Activated naive CD4-positive, alpha-beta T cell treated with anti-CD3 and anti-CD28 coated beads, Interleukin-2, amount 10 ng/mL, durations not matched to agents 7 days and 5 days (primary cell): ENCODE results near the gene EPHA8.

ENCODE experiments used
- CTCF ChIA-PET: fragments of 350-600 bp; sonication (Branson Sonifier 250); formaldehyde crosslinking; loops from one replicate; lab custom pipeline; 2021; ENCODE audit warnings: antibody characterized with exemption; lab: Charles Lee
- DNase-seq: peaks from one replicate; pipeline ENCODE4 v3.0.0-alpha.2; 2020
- H3K27ac Mint-ChIP-seq: one replicate; pipeline ENCODE4 v1.8.0; 2021; ENCODE audit warnings: mild to moderate bottlenecking, moderate library complexity, mixed read lengths
- H3K27me3 Mint-ChIP-seq: one replicate; pipeline ENCODE4 v1.8.0; 2021; ENCODE audit warnings: mild to moderate bottlenecking, mixed read lengths
- H3K36me3 Mint-ChIP-seq: one replicate; pipeline ENCODE4 v1.8.0; 2021; ENCODE audit warnings: mixed read lengths
- H3K4me1 Mint-ChIP-seq: one replicate; pipeline ENCODE4 v1.8.0; 2021; ENCODE audit warnings: mixed read lengths
- H3K4me3 Mint-ChIP-seq: one replicate; pipeline ENCODE4 v1.8.0; 2021; ENCODE audit warnings: mild to moderate bottlenecking, moderate library complexity, mixed read lengths
- H3K9me3 Mint-ChIP-seq: one replicate; pipeline ENCODE4 v1.8.0; 2021; ENCODE audit warnings: mixed read lengths

EPHA8 gene

GRCh38 chr1:22567197-22567596 is 3.9 kb downstream of the EPHA8 start:
- Mint-ChIP-seq H3K9me3 (no peaks in the 10 kb centered on the region), H3K36me3 (no peaks in the 10 kb centered on the region), H3K27ac (no peak overlapping the region), H3K4me3 (no peak overlapping the region), H3K4me1 (no peaks in the 10 kb centered on the region), H3K27me3 (peaks cover 50% of the 10 kb centered on the region)
- CTCF ChIA-PET, result no interaction called here
- DNase-seq, result no peak

GRCh38 chr1:22567994-22568393 is 4.7 kb downstream of the EPHA8 start:
- H3K36me3 Mint-ChIP-seq, result no peaks in the 10 kb centered on the region
- H3K27me3 Mint-ChIP-seq, result peaks cover 43% of the 10 kb centered on the region
- CTCF ChIA-PET, result no interaction called here
- no peaks in the 10 kb centered on the region for H3K9me3 Mint-ChIP-seq
- no peak overlapping the region for H3K4me3 Mint-ChIP-seq
- H3K4me1 Mint-ChIP-seq, result no peaks in the 10 kb centered on the region
- no peak for DNase-seq
- no peak overlapping the region for H3K27ac Mint-ChIP-seq

GRCh38 chr1:22569269-22569668 is 6.0 kb downstream of the EPHA8 start:
- Mint-ChIP-seq H3K36me3 (no peaks in the 10 kb centered on the region), H3K27ac (no peak overlapping the region), H3K9me3 (no peaks in the 10 kb centered on the region), H3K4me3 (no peak overlapping the region), H3K27me3 (peaks cover 33% of the 10 kb centered on the region), H3K4me1 (no peaks in the 10 kb centered on the region)
- CTCF ChIA-PET, result no interaction called here
- DNase-seq, result no peak

- Mint-ChIP-seq H3K27ac (no peak overlapping the region), H3K9me3 (no peaks in the 10 kb centered on the region), H3K4me1 (no peaks in the 10 kb centered on the region), H3K4me3 (no peak overlapping the region), H3K27me3 (peaks cover 23% of the 10 kb centered on the region), H3K36me3 (no peaks in the 10 kb centered on the region)
- CTCF ChIA-PET, result no interaction called here
- DNase-seq, result no peak
Observed at GRCh38 chr1:22570140-22570909, 7.0 kb downstream of the EPHA8 start.

- peaks cover 3% of the 10 kb centered on the region for H3K36me3 Mint-ChIP-seq
- CTCF ChIA-PET, result no interaction called here
- peaks cover 13% of the 10 kb centered on the region for H3K9me3 Mint-ChIP-seq
- H3K27ac Mint-ChIP-seq, result no peak overlapping the region
- no peak overlapping the region for H3K4me3 Mint-ChIP-seq
- DNase-seq, result no peak
- no peaks in the 10 kb centered on the region for H3K4me1 Mint-ChIP-seq
- no peaks in the 10 kb centered on the region for H3K27me3 Mint-ChIP-seq
Observed at GRCh38 chr1:22572818-22573217, 9.5 kb downstream of the EPHA8 start.

GRCh38 chr1:22573237-22573636 is 9.9 kb downstream of the EPHA8 start:
- Mint-ChIP-seq H3K4me1 (no peaks in the 10 kb centered on the region), H3K4me3 (no peak overlapping the region), H3K27me3 (no peaks in the 10 kb centered on the region), H3K9me3 (peaks cover 17% of the 10 kb centered on the region), H3K27ac (no peak overlapping the region), H3K36me3 (peaks cover 4% of the 10 kb centered on the region)
- no peak for DNase-seq
- CTCF ChIA-PET, result no interaction called here

GRCh38 chr1:22575532-22576149 is 12.4 kb downstream of the EPHA8 start:
- no peak for DNase-seq
- peaks cover 33% of the 10 kb centered on the region for H3K9me3 Mint-ChIP-seq
- no peak overlapping the region for H3K4me3 Mint-ChIP-seq
- CTCF ChIA-PET, result no interaction called here
- no peak overlapping the region for H3K27ac Mint-ChIP-seq
- H3K36me3 Mint-ChIP-seq, result peaks cover 4% of the 10 kb centered on the region
- H3K4me1 Mint-ChIP-seq, result no peaks in the 10 kb centered on the region
- no peaks in the 10 kb centered on the region for H3K27me3 Mint-ChIP-seq

GRCh38 chr1:22576150-22576544 is 12.9 kb downstream of the EPHA8 start:
- Mint-ChIP-seq H3K27me3 (no peaks in the 10 kb centered on the region), H3K9me3 (peaks cover 33% of the 10 kb centered on the region), H3K4me1 (no peaks in the 10 kb centered on the region), H3K27ac (no peak overlapping the region), H3K4me3 (no peak overlapping the region), H3K36me3 (peaks cover 4% of the 10 kb centered on the region)
- CTCF ChIA-PET, result no interaction called here
- no peak for DNase-seq

- Mint-ChIP-seq H3K4me3 (no peak overlapping the region), H3K9me3 (peaks cover 33% of the 10 kb centered on the region), H3K27ac (no peak overlapping the region), H3K36me3 (peaks cover 4% of the 10 kb centered on the region), H3K27me3 (no peaks in the 10 kb centered on the region), H3K4me1 (no peaks in the 10 kb centered on the region)
- DNase-seq, result no peak
- CTCF ChIA-PET, result no interaction called here
Observed at GRCh38 chr1:22576617-22577016, 13.3 kb downstream of the EPHA8 start.

- Mint-ChIP-seq H3K27me3 (no peaks in the 10 kb centered on the region), H3K9me3 (peaks cover 33% of the 10 kb centered on the region), H3K27ac (no peak overlapping the region), H3K4me3 (no peak overlapping the region), H3K36me3 (peaks cover 4% of the 10 kb centered on the region), H3K4me1 (no peaks in the 10 kb centered on the region)
- CTCF ChIA-PET, result no interaction called here
- no peak for DNase-seq
Observed at GRCh38 chr1:22578732-22579361, 15.6 kb downstream of the EPHA8 start.

GRCh38 chr1:22579541-22580155 is 16.4 kb downstream of the EPHA8 start:
- Mint-ChIP-seq H3K4me1 (no peaks in the 10 kb centered on the region), H3K27me3 (no peaks in the 10 kb centered on the region), H3K4me3 (no peak overlapping the region), H3K9me3 (peaks cover 33% of the 10 kb centered on the region), H3K36me3 (peaks cover 4% of the 10 kb centered on the region), H3K27ac (no peak overlapping the region)
- CTCF ChIA-PET, result no interaction called here
- no peak for DNase-seq

- Mint-ChIP-seq H3K27me3 (peaks cover 3% of the 10 kb centered on the region), H3K4me1 (no peaks in the 10 kb centered on the region), H3K27ac (no peak overlapping the region), H3K4me3 (no peak overlapping the region), H3K36me3 (no peaks in the 10 kb centered on the region), H3K9me3 (peaks cover 19% of the 10 kb centered on the region)
- CTCF ChIA-PET, result no interaction called here
- DNase-seq, result no peak
Observed at GRCh38 chr1:22582661-22583635, 19.7 kb downstream of the EPHA8 start.

- DNase-seq, result no peak
- no peak overlapping the region for H3K27ac Mint-ChIP-seq
Observed at GRCh38 chr1:22584001-22584562, 20.8 kb downstream of the EPHA8 start.

More at GRCh38 chr1:22584001-22584562, 20.8 kb downstream of the EPHA8 start:
- no peak overlapping the region for H3K4me3 Mint-ChIP-seq
- H3K36me3 Mint-ChIP-seq, result no peaks in the 10 kb centered on the region
- peaks cover 3% of the 10 kb centered on the region for H3K27me3 Mint-ChIP-seq
- H3K9me3 Mint-ChIP-seq, result peaks cover 7% of the 10 kb centered on the region
- CTCF ChIA-PET, result no interaction called here
- H3K4me1 Mint-ChIP-seq, result no peaks in the 10 kb centered on the region
